PC-3 (cell line): Measurements from ENCODE around the gene BTBD6.

ENCODE experiments used
- EZH2 ChIP-seq: fragments of 300-600 bp; sonication (generic); IDR thresholded peaks from one replicate; pipeline ENCODE4 v1.6.1; 2017; ENCODE audit warnings: antibody characterized with exemption, mild to moderate bottlenecking, low read length; ENCODE audit not compliant: unreplicated experiment
- EZH2phosphoT487 ChIP-seq: fragments of 300-600 bp; sonication (generic); IDR thresholded peaks from 2 replicates; pipeline ENCODE4 v1.6.1; 2018; ENCODE audit warnings: mild to moderate bottlenecking, antibody characterized with exemption, low read length, borderline replicate concordance
- TF ChIP-seq, protein P1 (sequence below): fragments of 300-600 bp; sonication (generic); conservative IDR thresholded peaks from 2 replicates; pipeline ENCODE4 v1.5.1; 2017; ENCODE audit warnings: antibody characterized with exemption, low read depth, mild to moderate bottlenecking, low read length

DNA sequence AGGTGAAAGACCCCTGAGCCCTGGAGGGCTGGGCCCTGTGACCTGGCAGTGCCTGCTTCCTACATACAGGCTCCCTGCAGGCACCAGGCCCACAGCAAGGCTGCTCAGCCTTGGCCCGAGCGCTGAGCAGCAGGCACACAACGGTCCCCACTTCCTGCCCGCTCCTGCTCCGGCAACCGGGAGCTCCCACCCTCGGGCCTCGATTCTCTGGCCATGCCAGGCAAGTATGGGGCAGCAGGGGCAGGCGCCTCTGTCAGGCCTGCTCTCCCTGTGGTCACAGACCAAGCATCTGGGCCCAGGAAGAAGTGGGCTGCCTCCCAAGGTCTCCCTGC lies 36.6 kb upstream of the BTBD6 start:
- TF ChIP-seq, protein P1, sequence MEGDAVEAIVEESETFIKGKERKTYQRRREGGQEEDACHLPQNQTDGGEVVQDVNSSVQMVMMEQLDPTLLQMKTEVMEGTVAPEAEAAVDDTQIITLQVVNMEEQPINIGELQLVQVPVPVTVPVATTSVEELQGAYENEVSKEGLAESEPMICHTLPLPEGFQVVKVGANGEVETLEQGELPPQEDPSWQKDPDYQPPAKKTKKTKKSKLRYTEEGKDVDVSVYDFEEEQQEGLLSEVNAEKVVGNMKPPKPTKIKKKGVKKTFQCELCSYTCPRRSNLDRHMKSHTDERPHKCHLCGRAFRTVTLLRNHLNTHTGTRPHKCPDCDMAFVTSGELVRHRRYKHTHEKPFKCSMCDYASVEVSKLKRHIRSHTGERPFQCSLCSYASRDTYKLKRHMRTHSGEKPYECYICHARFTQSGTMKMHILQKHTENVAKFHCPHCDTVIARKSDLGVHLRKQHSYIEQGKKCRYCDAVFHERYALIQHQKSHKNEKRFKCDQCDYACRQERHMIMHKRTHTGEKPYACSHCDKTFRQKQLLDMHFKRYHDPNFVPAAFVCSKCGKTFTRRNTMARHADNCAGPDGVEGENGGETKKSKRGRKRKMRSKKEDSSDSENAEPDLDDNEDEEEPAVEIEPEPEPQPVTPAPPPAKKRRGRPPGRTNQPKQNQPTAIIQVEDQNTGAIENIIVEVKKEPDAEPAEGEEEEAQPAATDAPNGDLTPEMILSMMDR, result no peak
- TF ChIP-seq EZH2, result no peak
- TF ChIP-seq EZH2phosphoT487, result no peak
